ENCODE measurements around the gene FLOT1.
"Not testable (repeated sequence)": the region's sequence is repeated elsewhere in the genome, so short reads cannot be mapped to it uniquely, and the experiment has no call there.

Gene FLOT1

DNA sequence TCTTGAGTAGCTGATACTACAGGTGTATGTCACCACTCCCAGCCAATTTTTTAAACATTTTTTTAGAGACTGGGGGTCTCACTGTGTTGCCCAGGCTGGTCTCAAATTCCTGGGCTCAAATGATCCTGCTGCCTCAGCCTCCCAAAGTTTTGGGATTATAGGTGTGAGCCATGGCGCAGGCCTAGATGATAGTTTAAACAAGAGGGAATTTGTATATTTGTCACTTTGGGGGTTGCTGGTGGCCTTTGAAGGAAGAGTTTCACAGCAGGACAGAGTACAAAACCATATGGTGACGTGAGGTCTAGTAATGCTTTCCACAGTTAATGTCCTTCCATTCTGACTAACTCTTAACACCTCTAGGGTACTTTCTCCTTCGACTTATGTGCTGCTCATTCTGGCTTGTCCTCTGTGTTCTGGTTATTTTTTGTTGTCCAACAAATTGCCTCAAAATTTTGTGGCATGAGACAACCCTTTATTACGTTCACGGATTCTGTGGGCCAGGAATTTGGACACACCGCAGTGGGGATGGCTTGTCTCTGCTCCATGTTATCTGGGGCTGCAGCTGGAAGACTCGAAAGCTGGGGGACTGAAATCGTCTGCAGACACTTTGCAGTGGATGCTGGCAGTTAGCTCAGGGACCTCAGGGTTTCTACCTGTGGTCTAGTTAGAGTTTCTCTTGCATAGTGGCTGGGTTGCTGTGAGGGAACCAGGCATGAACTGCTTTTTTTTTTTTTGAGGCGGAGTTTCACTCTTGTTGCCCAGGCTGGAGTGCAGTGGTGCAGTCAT, 24.9 kb upstream of the FLOT1 start:
- DNase-seq = no peak

GRCh38 chr6:30766461-30767157, 24.1 kb upstream of the FLOT1 start:
- no peak for DNase-seq

GRCh38 chr6:30765495-30765894, 23.0 kb upstream of the FLOT1 start:
- not testable (repeated sequence) for DNase-seq

- not testable (repeated sequence) for DNase-seq
Measured at GRCh38 chr6:30764490-30765043, 22.1 kb upstream of the FLOT1 start.

DNA sequence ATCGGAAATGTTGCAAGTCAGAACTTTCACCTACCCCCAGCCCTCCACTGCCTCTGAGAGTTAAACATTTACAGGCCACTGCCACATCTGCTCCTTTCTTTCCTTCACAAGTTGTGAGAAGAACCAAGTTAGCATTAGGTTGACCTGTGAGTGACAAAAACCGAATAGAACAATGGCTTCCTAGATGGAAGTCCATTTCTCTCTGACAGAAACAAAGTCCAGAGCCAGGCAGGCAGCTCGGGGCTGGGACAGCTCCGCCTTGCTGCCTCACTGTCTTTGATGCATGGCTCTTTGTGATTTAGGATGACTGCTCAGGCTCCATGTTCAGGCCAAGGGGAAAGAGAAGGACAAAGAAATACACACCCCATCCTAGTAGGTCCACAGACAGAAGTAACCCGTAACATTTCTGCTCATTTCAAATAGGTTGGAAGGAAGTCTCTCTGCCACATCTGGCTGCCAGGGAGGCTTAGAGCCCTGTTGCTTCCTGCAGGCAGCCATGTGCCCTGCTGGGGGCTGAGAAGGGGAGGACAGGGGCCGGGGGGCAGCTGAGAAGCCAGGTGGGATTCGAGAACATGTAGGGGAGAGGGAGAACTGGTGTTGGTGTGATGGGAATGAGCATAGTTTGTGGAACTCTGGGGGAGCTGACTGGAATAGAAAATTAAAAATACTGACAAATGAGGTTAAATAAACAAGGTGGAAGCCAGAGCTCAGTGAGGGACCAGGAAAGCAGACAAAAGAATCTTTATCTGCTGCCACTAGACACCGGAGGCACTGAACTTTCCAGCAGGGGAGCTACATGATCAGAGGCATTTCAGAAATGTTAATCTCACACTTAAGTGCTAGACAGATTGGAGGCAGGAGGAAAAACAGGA, 21.4 kb upstream of the FLOT1 start:
- no peak for DNase-seq

GRCh38 chr6:30763155-30763617, 20.7 kb upstream of the FLOT1 start:
- DNase-seq = no peak

- DNase-seq = no peak
Measured at GRCh38 chr6:30761791-30762429, 19.4 kb upstream of the FLOT1 start.

DNA sequence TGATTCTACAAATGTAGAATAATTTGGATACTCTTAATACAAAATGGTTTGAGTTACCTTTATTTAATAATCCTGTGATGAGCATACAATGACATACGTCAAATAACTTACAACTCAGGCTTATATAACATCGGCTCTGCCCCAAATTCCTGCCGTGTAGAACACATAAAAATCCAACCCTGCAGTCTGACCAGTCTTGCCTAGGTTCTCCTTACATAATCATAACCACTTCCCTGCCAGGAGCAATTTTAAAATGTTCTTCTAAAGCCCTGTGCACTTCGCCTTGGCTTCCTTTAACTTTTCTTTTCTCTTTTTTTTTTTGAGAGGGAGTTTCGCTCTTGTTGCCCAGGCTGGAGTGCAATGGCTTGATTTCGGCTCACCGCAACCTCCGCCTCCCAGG, 18.1 kb upstream of the FLOT1 start:
- DNase-seq = no peak

GRCh38 chr6:30759575-30760239, 17.2 kb upstream of the FLOT1 start:
- no peak for DNase-seq

DNA sequence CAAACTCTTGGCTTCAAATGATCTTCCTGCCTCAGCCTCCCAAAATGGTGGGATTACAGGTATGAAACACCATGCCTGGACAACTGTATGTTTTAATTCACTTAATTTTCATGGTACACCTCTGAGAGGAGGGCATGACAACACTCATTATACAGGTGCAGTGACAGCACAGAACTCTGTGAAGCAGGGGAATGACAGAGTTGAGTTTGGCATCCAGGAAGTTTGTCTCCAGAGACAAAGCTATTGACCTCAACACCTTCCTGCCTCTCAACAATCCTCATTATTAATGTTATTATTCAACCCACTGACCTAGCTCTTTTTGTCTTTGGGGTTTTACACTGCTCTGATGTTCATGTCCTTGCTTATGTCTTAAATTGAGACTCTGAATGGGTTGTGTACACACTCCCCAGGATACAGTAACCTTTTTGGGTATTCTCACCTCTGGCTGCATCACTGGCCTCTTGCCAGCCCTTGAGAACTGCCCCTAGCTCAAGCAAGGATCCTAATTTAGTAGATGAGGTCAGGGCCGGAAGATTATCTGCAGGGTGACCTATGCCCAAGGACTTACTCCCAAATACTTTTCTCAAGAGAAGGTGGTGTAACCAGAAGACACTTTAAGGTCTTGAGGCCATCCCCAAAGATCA, 14.9 kb upstream of the FLOT1 start:
- DNase-seq = no peak

GRCh38 chr6:30756405-30757003, 14.0 kb upstream of the FLOT1 start:
- not testable (repeated sequence) for DNase-seq

DNA sequence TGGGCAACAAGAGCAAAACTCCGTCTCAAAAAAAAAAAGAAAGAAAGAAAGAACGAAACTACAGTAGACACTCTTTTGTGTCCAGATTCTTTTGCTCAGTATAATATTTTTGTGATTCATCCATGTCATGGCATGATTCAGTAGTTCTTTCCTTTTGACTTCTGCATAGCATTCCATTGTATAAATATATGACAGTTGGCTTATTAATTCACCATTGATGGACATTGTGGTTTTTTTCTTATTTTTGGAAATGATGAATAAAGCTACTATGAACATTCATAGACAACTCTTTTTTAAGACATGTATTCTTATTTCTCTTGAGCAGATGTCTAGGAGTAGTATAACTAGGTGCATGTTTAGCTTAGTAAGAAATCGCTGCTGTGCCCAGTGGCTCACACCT, 12.1 kb upstream of the FLOT1 start:
- no peak for DNase-seq

DNA sequence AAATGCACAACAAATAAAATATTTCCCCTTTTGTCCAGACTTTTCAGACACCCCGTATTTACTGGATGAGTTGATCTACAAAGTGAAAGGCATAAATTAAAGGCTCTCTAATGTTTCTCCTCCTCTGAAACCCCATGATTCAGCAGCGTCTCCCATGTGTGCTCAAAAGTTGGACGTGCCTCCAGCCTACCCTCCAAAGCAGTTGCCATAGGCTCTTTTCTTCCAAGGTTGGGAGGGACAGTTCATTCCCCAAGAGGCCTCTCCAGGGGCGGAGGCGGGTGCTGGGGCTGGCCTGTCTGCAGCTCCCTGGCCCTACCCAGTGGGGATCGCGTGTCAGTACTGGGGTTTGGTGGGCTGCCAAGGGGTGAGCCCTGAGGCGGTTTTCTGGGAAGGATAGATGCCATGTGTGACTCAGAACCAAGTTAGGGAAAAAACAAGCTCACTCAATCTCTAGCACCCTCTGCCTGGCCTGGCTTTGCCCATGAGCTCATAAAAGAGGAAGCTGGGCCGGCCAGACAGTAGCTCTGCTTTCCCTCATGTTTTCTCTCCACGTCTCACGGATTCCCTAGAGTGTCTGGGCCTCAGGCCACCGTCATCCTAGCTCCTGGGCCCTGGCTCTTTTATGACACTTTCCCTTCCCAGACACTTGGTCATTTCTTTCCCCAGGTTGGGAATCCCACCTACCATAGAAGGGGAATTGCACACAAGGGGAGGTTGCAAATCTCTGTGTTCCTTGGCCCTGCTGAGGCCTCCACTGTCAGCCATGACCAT, 9.9 kb upstream of the FLOT1 start:
- DNase-seq = peak; percentile 89

DNA sequence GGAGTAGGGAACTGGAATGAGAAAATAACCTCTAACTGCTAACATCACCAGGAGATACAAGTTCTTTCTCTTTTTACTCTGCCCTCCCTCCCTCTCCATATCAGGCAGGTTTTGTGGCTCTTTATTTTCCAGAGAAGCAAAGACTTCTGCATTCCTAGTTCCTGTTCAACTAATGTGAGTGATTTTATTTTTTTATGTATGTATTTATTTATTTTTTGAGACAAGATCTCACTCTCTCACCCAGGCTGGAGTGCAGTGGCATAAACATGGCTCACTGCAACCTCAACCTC, 7.8 kb upstream of the FLOT1 start:
- DNase-seq = no peak

DNA sequence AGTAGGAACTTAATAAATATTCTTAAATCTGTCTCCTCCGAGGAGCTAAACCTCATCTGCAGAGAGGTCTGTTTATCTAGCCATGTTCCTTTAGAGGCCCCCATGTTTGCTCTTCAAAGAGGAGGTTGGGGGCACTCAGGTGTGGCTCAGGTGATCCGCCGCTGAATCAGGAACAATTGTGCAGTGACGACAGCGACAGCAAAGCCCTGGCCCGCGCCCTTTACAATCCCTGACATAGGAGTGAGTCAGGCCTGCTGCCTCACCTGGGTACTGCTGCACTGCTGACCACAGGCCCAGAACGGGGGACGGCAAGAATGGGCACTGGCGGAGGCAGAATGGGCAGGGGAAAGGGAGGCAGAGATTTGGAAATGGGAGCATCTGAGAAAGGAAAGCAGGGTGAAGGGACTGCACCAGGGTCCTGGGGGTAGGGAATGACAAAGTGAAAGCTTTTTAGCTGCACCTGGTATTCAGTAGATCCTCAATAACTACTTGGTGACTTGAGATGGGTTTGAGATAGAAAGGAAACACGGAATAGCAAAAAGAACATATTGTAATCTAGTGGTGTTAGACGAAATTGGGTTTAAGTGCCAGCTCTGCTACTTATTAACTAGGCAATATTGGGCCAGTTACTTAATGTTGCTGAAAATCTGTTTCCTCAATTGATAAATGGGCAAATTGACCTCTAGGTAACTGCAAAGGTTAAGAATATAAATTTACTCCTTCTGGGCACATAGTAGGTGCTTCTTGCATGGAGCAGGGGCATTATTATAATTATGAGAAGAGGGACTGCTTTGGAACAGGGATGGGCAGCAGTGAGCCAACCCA, 7.3 kb upstream of the FLOT1 start:
- DNase-seq = no peak

- no peak for DNase-seq
Measured at GRCh38 chr6:30748851-30749540, 6.5 kb upstream of the FLOT1 start.

GRCh38 chr6:30747902-30748769, 5.6 kb upstream of the FLOT1 start:
- no peak for DNase-seq

DNA sequence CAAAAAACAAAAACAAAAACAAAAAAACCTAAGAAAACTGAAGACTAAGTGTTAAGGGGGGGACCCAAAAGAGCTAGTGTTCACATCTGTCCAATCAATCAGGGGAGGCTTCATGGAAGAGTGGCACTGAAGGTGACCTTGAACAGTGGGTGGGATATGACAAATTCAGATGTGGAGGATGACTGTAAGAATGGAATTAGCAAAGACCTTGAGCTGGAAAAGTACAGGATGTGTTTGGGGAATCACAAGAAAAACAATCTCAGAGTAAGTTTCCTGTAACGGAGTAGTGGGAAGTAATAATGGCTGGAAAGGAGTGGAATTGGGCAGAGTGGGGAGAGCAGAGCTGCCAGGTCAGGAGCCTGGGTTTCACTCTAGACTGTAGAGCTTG, 4.8 kb upstream of the FLOT1 start:
- DNase-seq = no peak
